ENCODE data around the gene ARHGAP26. TPM values are rescaled to one million over a fixed set of nuclear protein-coding genes. Genes with fewer than 3 reads are reported as not detected.

Gene ARHGAP26
- total RNA-seq, 4 donors from 2014 or later: 11.1 to 36.1 (median 21.8) TPM

DNA sequence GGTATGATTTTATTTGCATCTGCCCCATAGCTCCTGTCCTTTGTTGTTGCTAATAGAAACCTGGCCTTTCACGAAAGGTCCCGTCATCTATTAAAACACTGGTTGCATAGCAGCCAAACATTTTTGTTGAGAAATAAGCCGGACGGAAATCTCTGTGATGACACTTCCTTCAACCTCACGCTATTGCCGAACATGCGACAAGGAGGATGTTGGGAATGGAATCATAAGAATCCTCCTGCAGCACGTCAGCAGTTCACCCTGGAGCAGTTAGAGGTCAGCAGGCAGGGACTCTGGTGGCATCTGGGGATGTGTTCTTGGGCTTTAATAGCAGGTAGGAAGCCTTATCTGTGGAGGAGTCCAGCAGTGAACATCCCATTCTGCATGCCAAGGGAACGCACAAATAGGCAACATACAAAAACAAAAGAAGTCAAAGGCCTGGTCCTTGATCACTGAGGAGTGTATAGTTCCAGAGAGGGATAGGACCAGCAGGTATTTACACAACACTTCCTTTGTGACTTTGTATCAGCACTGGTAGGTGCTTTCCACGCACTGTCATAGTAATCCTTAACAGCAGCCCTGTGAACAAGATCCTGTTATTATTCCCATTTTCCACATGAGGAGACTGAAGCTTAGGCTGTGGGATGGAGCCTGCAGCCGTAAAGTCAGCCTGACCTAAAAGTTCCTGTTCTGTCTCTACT lies 33.4 kb downstream of the ARHGAP26 start:
- H3K27ac ChIP-seq: peak overlapping the region; percentile 45
- H3K36me3 ChIP-seq: no peaks in the 10 kb centered on the region
- TF ChIP-seq POLR2A (IDR thresholded peaks at IDR 0.05) (no peak), POLR2AphosphoS5 (IDR thresholded peaks at IDR 0.05) (peak in 1 of 3 donors; percentile 83), EP300 (IDR thresholded peaks at IDR 0.05) (peak; percentile 64)
- TF ChIP-seq, protein P1, sequence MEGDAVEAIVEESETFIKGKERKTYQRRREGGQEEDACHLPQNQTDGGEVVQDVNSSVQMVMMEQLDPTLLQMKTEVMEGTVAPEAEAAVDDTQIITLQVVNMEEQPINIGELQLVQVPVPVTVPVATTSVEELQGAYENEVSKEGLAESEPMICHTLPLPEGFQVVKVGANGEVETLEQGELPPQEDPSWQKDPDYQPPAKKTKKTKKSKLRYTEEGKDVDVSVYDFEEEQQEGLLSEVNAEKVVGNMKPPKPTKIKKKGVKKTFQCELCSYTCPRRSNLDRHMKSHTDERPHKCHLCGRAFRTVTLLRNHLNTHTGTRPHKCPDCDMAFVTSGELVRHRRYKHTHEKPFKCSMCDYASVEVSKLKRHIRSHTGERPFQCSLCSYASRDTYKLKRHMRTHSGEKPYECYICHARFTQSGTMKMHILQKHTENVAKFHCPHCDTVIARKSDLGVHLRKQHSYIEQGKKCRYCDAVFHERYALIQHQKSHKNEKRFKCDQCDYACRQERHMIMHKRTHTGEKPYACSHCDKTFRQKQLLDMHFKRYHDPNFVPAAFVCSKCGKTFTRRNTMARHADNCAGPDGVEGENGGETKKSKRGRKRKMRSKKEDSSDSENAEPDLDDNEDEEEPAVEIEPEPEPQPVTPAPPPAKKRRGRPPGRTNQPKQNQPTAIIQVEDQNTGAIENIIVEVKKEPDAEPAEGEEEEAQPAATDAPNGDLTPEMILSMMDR (IDR thresholded peaks at IDR 0.05): no peak
- no peaks in the 10 kb centered on the region for H3K9me3 ChIP-seq
- peaks cover 12% of the 10 kb centered on the region for H3K4me1 ChIP-seq
- DNase-seq (ENCODE audit: low spot score in 2 of 2): no peak
- WGBS: 76% methylated on average over 11 of the region's 11 CpGs
- no peaks in the 10 kb centered on the region for H3K27me3 ChIP-seq
- H3K4me3 ChIP-seq: no peak overlapping the region

DNA sequence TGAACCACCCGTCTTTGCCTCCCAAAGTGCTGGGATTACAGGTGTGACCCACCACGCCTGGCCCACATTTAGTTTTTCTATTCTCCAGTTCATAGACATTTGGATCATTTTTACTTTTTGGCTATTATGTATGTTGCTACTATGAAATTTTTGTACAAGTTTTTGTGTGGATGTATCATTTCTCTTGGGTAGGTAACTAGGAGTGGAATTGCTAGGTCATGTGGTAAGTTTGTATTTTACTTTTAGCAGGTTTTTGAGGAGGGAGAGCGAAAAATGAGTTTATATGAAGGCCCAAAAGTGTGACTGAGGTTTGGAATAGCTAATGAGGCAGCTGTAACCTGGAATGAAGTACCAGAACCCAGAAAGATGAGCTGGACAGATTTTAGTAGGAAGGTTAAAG lies 35.2 kb downstream of the ARHGAP26 start:
- TF ChIP-seq POLR2A (IDR thresholded peaks at IDR 0.05) (no peak), POLR2AphosphoS5 (IDR thresholded peaks at IDR 0.05) (no peak), EP300 (IDR thresholded peaks at IDR 0.05) (no peak)
- TF ChIP-seq, protein P1 (IDR thresholded peaks at IDR 0.05): no peak
- Histone ChIP-seq H3K27ac (no peak overlapping the region), H3K9me3 (no peaks in the 10 kb centered on the region), H3K4me3 (no peak overlapping the region), H3K27me3 (no peaks in the 10 kb centered on the region), H3K36me3 (no peaks in the 10 kb centered on the region), H3K4me1 (peaks cover 12% of the 10 kb centered on the region)
- 92% methylated on average over 3 of the region's 3 CpGs for WGBS
- no peak for DNase-seq (ENCODE audit: low spot score in 2 of 2)

DNA sequence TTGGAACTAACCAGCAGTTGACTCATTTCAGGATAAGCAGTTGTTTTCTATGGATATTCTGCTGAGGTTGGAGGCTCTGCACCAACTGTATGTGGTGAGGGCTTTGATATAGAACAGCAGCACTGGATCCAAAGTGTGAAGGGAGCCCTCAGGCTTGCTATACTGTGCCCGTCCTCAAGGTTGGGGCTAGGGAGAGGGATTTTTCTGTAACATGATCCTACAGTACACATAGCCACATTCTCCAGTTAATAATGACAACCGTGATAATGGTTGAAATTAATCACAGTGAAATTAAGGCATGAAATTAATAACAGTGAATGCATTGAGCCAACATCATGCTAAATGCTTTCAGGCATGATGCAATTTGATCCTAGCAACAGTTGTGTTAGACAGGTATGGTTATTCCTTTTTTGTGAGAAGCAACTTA lies 36.7 kb downstream of the ARHGAP26 start:
- DNase-seq (ENCODE audit: low spot score in 2 of 2): no peak
- no peaks in the 10 kb centered on the region for H3K36me3 ChIP-seq
- no peaks in the 10 kb centered on the region for H3K9me3 ChIP-seq
- H3K27ac ChIP-seq: no peak overlapping the region
- H3K27me3 ChIP-seq: no peaks in the 10 kb centered on the region
- TF ChIP-seq POLR2AphosphoS5 (IDR thresholded peaks at IDR 0.05) (no peak), POLR2A (IDR thresholded peaks at IDR 0.05) (no peak), EP300 (IDR thresholded peaks at IDR 0.05) (no peak)
- TF ChIP-seq, protein P1 (IDR thresholded peaks at IDR 0.05): no peak
- H3K4me1 ChIP-seq: peaks cover 12% of the 10 kb centered on the region
- no peak overlapping the region for H3K4me3 ChIP-seq
- 76% methylated on average over 2 of the region's 2 CpGs for WGBS

DNA sequence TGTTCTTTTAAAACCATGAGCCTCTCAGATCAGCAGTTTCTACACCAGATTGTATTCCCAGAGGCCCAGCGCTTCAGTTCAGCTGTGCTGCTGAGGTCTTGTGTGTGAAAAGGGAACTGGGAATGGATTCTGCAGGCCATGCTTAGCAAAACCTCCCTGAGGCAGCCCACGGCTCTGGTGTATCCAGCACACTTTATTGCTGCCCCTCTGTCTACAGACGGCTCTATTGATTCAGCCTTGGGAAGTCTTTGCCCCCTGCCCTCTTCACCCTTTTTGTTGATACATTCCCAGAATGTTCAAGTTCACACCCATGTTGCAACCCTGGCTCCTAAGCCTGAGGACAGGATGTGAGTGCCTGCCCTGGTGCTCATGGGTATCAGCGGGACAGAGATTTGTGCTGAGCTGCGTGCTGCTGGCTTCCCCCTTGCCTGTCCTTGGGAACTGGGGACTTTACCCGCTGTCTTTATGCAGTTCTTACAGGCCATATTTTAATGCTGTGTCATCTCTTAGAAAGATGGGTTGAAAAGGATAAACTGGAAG lies 37.3 kb downstream of the ARHGAP26 start:
- Histone ChIP-seq H3K36me3 (no peaks in the 10 kb centered on the region), H3K27me3 (no peaks in the 10 kb centered on the region), H3K27ac (peak overlapping the region; percentile 29), H3K4me1 (peaks cover 12% of the 10 kb centered on the region), H3K4me3 (no peak overlapping the region), H3K9me3 (no peaks in the 10 kb centered on the region)
- TF ChIP-seq EP300 (IDR thresholded peaks at IDR 0.05): no peak
- TF ChIP-seq, protein P1 (IDR thresholded peaks at IDR 0.05): no peak
- no peak for TF ChIP-seq POLR2A (IDR thresholded peaks at IDR 0.05)
- TF ChIP-seq POLR2AphosphoS5 (IDR thresholded peaks at IDR 0.05): no peak
- DNase-seq (ENCODE audit: low spot score in 2 of 2): no peak
- 77% methylated on average over 5 of the region's 6 CpGs for WGBS

DNA sequence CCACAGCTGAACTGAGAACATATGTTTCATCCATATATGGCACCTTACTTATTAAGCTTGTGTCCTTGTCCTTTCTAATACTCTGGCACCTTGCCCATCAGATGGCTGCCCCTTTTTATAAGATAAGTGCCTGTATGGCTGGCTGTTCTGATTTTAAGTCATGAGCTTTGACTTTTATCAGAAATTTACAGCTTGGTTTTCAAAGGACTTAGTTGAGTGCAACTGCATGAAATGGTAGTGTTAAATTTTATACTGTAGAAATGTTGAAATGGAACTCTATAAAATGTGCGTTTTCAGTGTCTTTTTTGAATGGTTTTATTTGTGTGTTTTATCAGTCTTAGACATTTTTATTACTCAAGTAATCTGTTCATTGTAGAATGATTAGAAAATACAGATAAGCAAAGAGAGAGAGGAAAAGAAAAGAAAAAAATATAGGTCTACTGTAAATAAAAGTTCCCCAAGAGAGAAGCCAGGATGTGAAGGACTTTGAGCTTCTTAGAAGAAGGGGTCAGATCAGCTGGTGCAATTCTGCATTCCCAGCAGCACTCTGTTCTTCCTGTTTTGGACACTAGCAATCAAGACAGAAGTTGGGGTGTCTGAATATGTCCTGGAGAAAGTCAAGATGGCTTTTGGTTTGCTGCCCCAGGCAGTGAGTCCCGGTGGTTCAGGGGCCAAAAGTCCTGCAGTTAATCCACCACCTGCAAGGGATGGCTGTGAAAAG lies 38.9 kb downstream of the ARHGAP26 start:
- H3K27ac ChIP-seq: no peak overlapping the region
- H3K4me1 ChIP-seq: peaks cover 14% of the 10 kb centered on the region

More for the DNA sequence above, 38.9 kb downstream of the ARHGAP26 start:
- Histone ChIP-seq H3K9me3 (no peaks in the 10 kb centered on the region), H3K27me3 (no peaks in the 10 kb centered on the region), H3K36me3 (no peaks in the 10 kb centered on the region), H3K4me3 (no peak overlapping the region)
- TF ChIP-seq EP300 (IDR thresholded peaks at IDR 0.05) (no peak), POLR2A (IDR thresholded peaks at IDR 0.05) (no peak), POLR2AphosphoS5 (IDR thresholded peaks at IDR 0.05) (no peak)
- TF ChIP-seq, protein P1 (IDR thresholded peaks at IDR 0.05): no peak
- DNase-seq (ENCODE audit: low spot score in 2 of 2): no peak
- WGBS: 80% methylated on average over 2 of the region's 2 CpGs
